PC-3 (cell line): ENCODE results near the gene HMOX2.

Experiments
- EZH2phosphoT487 ChIP-seq: fragments of 300-600 bp; sonication (generic); IDR thresholded peaks from 2 replicates; pipeline ENCODE4 v1.6.1; 2018; ENCODE audit warnings: mild to moderate bottlenecking, antibody characterized with exemption, low read length, borderline replicate concordance
- TF ChIP-seq, protein P1 (sequence below): fragments of 300-600 bp; sonication (generic); conservative IDR thresholded peaks from 2 replicates; pipeline ENCODE4 v1.5.1; 2017; ENCODE audit warnings: antibody characterized with exemption, low read depth, mild to moderate bottlenecking, low read length

GRCh38 chr16:4471869-4472268 is 4.3 kb upstream of the HMOX2 start:
- TF ChIP-seq, protein P1, sequence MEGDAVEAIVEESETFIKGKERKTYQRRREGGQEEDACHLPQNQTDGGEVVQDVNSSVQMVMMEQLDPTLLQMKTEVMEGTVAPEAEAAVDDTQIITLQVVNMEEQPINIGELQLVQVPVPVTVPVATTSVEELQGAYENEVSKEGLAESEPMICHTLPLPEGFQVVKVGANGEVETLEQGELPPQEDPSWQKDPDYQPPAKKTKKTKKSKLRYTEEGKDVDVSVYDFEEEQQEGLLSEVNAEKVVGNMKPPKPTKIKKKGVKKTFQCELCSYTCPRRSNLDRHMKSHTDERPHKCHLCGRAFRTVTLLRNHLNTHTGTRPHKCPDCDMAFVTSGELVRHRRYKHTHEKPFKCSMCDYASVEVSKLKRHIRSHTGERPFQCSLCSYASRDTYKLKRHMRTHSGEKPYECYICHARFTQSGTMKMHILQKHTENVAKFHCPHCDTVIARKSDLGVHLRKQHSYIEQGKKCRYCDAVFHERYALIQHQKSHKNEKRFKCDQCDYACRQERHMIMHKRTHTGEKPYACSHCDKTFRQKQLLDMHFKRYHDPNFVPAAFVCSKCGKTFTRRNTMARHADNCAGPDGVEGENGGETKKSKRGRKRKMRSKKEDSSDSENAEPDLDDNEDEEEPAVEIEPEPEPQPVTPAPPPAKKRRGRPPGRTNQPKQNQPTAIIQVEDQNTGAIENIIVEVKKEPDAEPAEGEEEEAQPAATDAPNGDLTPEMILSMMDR = no peak
- TF ChIP-seq EZH2phosphoT487 = no peak
